Measurements from ENCODE around the gene HOXB9. TPM values are rescaled to one million over a fixed set of nuclear protein-coding genes. Genes with fewer than 3 reads are reported as not detected.

The HOXB9 gene
- total and polyA plus RNA-seq, 2 of the 13 experiments (the other 11 are each of a cell fraction or from before 2014, with no cell fraction given) = not detected

DNA sequence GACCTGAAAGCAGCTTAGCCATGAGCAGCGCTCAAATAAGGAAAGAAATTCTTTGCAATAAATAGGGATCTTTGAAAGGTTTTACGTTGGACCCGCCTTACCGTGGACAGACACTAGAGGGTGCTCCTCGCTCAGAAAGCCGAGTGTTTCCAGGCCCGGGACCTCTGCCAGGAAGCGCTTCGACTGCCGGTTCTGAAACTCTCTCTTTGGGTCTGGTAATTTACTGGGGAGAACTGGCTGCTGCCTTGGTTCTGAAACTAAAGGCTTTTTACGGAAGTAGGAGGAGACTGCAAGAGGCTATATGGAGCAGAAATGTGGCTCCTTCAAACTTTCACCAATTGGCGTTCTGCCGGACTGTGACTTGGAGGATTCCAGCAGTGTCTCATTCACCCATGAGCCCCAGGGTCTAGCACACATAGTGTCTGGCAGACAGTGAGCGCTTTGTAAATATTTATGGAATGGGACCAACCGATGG lies 45.6 kb upstream of the HOXB9 start (continued):
- TF ChIP-seq, protein P1, sequence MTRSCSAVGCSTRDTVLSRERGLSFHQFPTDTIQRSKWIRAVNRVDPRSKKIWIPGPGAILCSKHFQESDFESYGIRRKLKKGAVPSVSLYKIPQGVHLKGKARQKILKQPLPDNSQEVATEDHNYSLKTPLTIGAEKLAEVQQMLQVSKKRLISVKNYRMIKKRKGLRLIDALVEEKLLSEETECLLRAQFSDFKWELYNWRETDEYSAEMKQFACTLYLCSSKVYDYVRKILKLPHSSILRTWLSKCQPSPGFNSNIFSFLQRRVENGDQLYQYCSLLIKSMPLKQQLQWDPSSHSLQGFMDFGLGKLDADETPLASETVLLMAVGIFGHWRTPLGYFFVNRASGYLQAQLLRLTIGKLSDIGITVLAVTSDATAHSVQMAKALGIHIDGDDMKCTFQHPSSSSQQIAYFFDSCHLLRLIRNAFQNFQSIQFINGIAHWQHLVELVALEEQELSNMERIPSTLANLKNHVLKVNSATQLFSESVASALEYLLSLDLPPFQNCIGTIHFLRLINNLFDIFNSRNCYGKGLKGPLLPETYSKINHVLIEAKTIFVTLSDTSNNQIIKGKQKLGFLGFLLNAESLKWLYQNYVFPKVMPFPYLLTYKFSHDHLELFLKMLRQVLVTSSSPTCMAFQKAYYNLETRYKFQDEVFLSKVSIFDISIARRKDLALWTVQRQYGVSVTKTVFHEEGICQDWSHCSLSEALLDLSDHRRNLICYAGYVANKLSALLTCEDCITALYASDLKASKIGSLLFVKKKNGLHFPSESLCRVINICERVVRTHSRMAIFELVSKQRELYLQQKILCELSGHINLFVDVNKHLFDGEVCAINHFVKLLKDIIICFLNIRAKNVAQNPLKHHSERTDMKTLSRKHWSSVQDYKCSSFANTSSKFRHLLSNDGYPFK (CRISPR knock-in tag; IDR thresholded peaks at IDR 0.05; ENCODE audit: borderline replicate concordance) = 0 out of 2 replicates have a peak, but pooled peaks have one; percentile 21
- TF ChIP-seq, protein P2, sequence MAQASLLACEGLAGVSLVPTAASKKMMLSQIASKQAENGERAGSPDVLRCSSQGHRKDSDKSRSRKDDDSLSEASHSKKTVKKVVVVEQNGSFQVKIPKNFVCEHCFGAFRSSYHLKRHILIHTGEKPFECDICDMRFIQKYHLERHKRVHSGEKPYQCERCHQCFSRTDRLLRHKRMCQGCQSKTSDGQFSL (CRISPR knock-in tag; IDR thresholded peaks at IDR 0.05) = no peak
- TF ChIP-seq ZFP41 (CRISPR knock-in tag; IDR thresholded peaks at IDR 0.05; ENCODE audit: borderline replicate concordance) = no peak
- TF ChIP-seq, protein P3, sequence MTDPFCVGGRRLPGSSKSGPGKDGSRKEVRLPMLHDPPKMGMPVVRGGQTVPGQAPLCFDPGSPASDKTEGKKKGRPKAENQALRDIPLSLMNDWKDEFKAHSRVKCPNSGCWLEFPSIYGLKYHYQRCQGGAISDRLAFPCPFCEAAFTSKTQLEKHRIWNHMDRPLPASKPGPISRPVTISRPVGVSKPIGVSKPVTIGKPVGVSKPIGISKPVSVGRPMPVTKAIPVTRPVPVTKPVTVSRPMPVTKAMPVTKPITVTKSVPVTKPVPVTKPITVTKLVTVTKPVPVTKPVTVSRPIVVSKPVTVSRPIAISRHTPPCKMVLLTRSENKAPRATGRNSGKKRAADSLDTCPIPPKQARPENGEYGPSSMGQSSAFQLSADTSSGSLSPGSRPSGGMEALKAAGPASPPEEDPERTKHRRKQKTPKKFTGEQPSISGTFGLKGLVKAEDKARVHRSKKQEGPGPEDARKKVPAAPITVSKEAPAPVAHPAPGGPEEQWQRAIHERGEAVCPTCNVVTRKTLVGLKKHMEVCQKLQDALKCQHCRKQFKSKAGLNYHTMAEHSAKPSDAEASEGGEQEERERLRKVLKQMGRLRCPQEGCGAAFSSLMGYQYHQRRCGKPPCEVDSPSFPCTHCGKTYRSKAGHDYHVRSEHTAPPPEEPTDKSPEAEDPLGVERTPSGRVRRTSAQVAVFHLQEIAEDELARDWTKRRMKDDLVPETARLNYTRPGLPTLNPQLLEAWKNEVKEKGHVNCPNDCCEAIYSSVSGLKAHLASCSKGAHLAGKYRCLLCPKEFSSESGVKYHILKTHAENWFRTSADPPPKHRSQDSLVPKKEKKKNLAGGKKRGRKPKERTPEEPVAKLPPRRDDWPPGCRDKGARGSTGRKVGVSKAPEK (CRISPR knock-in tag; IDR thresholded peaks at IDR 0.05; ENCODE audit: borderline replicate concordance) = no peak
- 0 out of 2 replicates have a peak, but pooled peaks have one; percentile 34 for TF ChIP-seq GATAD1 (CRISPR knock-in tag; IDR thresholded peaks at IDR 0.05)
- TF ChIP-seq MED13 (CRISPR knock-in tag; IDR thresholded peaks at IDR 0.05) = no peak
- TF ChIP-seq, protein P4, sequence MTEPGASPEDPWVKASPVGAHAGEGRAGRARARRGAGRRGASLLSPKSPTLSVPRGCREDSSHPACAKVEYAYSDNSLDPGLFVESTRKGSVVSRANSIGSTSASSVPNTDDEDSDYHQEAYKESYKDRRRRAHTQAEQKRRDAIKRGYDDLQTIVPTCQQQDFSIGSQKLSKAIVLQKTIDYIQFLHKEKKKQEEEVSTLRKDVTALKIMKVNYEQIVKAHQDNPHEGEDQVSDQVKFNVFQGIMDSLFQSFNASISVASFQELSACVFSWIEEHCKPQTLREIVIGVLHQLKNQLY (CRISPR knock-in tag; IDR thresholded peaks at IDR 0.05) = no peak
- no peak for TF ChIP-seq ZNF562 (CRISPR knock-in tag; IDR thresholded peaks at IDR 0.05; ENCODE audit: borderline replicate concordance)
- TF ChIP-seq ZC3H4 (CRISPR knock-in tag; IDR thresholded peaks at IDR 0.05; ENCODE audit: borderline replicate concordance) = no peak
- TF ChIP-seq, protein P5, sequence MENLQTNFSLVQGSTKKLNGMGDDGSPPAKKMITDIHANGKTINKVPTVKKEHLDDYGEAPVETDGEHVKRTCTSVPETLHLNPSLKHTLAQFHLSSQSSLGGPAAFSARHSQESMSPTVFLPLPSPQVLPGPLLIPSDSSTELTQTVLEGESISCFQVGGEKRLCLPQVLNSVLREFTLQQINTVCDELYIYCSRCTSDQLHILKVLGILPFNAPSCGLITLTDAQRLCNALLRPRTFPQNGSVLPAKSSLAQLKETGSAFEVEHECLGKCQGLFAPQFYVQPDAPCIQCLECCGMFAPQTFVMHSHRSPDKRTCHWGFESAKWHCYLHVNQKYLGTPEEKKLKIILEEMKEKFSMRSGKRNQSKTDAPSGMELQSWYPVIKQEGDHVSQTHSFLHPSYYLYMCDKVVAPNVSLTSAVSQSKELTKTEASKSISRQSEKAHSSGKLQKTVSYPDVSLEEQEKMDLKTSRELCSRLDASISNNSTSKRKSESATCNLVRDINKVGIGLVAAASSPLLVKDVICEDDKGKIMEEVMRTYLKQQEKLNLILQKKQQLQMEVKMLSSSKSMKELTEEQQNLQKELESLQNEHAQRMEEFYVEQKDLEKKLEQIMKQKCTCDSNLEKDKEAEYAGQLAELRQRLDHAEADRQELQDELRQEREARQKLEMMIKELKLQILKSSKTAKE (CRISPR knock-in tag; IDR thresholded peaks at IDR 0.05; ENCODE audit: borderline replicate concordance) = no peak
- TF ChIP-seq, protein P6, sequence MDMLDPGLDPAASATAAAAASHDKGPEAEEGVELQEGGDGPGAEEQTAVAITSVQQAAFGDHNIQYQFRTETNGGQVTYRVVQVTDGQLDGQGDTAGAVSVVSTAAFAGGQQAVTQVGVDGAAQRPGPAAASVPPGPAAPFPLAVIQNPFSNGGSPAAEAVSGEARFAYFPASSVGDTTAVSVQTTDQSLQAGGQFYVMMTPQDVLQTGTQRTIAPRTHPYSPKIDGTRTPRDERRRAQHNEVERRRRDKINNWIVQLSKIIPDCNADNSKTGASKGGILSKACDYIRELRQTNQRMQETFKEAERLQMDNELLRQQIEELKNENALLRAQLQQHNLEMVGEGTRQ (IDR thresholded peaks at IDR 0.05; ENCODE audit: low read depth, low read length) = no peak
- TF ChIP-seq, protein P6 (CRISPR knock-in tag; IDR thresholded peaks at IDR 0.05; ENCODE audit: borderline replicate concordance) = no peak
- no peak for TF ChIP-seq ZNF354B (CRISPR knock-in tag; IDR thresholded peaks at IDR 0.05)
- TF ChIP-seq, protein P7, sequence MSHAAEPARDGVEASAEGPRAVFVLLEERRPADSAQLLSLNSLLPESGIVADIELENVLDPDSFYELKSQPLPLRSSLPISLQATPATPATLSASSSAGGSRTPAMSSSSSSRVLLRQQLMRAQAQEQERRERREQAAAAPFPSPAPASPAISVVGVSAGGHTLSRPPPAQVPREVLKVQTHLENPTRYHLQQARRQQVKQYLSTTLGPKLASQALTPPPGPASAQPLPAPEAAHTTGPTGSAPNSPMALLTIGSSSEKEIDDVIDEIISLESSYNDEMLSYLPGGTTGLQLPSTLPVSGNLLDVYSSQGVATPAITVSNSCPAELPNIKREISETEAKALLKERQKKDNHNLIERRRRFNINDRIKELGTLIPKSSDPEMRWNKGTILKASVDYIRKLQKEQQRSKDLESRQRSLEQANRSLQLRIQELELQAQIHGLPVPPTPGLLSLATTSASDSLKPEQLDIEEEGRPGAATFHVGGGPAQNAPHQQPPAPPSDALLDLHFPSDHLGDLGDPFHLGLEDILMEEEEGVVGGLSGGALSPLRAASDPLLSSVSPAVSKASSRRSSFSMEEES (CRISPR knock-in tag; IDR thresholded peaks at IDR 0.05) = no peak

All from HepG2 (cell line).